Duodenal mucosa (tissue), 2 donors: ENCODE results near the gene PFKFB3.
"Not testable (repeated sequence)": the region's sequence is repeated elsewhere in the genome, so short reads cannot be mapped to it uniquely, and the experiment has no call there.

Source experiments
- H3K27ac ChIP-seq: one replicate; pipeline ENCODE4 v1.7.0; 2013; ENCODE audit warnings: low read depth, low read length
- H3K27me3 ChIP-seq, 2 donors: one replicate each; pipeline ENCODE4 v1.7.0; 2013; ENCODE audit warnings: low read length in 2 of 2, control low read depth in 1 of 2; ENCODE audit not compliant: insufficient read depth in 2 of 2, control insufficient read depth in 1 of 2
- H3K36me3 ChIP-seq, 2 donors: one replicate each; pipeline ENCODE4 v1.7.0; 2013; ENCODE audit warnings: low read length in 2 of 2, control low read depth in 1 of 2; ENCODE audit not compliant: insufficient read depth in 2 of 2, control insufficient read depth in 1 of 2
- H3K4me1 ChIP-seq, 2 donors: one replicate each; pipeline ENCODE4 v1.7.0; 2013; ENCODE audit warnings: low read length in 2 of 2, control low read depth in 1 of 2; ENCODE audit not compliant: insufficient read depth in 2 of 2, control insufficient read depth in 1 of 2
- H3K4me3 ChIP-seq, 2 donors: one replicate each; pipeline ENCODE4 v1.7.0; 2013; ENCODE audit warnings: low read length in 2 of 2, low read depth in 1 of 2
- H3K9ac ChIP-seq, 2 donors: one replicate each; pipeline ENCODE4 v1.7.0; 2013; ENCODE audit warnings: low read length in 2 of 2, low read depth in 1 of 2
- H3K9me3 ChIP-seq, 2 donors: one replicate each; pipeline ENCODE4 v1.7.0; 2013; ENCODE audit warnings: low read length in 2 of 2, control low read depth in 1 of 2; ENCODE audit not compliant: control insufficient read depth in 1 of 2

Gene PFKFB3

DNA sequence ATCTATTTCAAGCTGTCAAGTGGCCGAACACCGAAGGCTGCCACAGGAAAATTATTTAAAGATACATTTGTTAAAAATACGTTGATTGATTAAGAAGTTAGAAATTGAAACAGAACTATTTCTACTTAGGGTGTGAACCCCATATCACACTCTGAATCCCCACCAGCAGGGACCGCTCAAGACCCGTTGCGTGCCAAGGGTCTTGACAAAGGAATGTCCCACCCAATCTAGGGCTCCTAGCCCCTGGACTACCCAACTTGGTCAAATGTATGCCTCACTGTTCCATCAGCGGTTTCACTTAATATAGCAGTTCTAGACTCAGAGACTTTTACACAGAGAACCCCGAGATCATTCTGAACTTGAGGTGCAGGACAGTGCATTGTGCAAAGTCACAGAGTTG, 11.6 kb upstream of the PFKFB3 start:
- H3K27me3 ChIP-seq, result no peaks in the 10 kb centered on the region
- no peaks in the 10 kb centered on the region for H3K9me3 ChIP-seq
- H3K4me1 ChIP-seq, result peaks cover 4 to 6% of the 10 kb centered on the region in 2 donors
- H3K36me3 ChIP-seq, result no peaks in the 10 kb centered on the region
- no peak overlapping the region for H3K9ac ChIP-seq
- no peak overlapping the region for H3K27ac ChIP-seq
- no peak overlapping the region for H3K4me3 ChIP-seq

DNA sequence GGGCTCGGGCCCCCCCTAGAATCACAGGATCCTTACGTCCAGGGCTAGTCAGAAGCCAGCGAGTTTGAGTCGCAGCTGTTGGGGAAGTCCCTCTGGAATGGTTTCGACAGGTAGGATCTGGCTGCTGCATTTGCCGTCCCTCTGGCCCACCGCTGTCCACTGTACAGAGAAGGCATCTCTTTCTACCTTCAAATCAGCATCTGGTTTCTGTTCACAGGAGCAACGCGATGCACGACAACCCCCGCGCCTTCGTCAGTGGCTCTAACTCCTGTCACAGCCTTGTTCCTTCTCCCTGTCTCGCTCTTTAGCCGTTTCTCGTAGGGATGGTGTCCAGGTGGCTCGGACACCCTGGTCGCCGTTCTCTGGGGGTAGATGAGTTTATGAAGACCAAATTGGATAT, 11.2 kb upstream of the PFKFB3 start:
- no peaks in the 10 kb centered on the region for H3K36me3 ChIP-seq
- no peaks in the 10 kb centered on the region for H3K27me3 ChIP-seq
- peaks cover 4 to 6% of the 10 kb centered on the region in 2 donors for H3K4me1 ChIP-seq
- no peaks in the 10 kb centered on the region for H3K9me3 ChIP-seq
- no peak overlapping the region for H3K27ac ChIP-seq
- no peak overlapping the region for H3K4me3 ChIP-seq
- H3K9ac ChIP-seq, result no peak overlapping the region

DNA sequence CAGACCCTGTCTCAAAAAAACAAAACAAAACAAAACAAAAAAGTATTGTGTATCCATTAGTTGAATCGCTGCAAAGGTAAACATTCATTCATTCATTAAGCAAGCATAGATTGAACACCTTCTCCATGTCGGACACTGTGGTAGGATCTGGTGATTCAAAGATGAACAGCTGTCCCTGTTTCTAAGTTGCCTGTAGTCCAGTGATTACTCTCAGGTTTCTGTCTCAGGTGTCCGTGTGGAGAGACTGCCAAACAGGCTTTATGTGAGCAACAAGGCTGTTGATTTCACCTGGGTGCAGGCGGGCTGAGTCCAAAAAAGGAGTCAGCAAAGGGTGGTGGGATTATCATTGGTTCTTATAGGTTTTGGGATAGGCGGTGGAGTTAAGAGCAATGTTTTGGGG, 9.4 kb upstream of the PFKFB3 start:
- H3K36me3 ChIP-seq, H3K4me3 ChIP-seq, H3K4me1 ChIP-seq, H3K9ac ChIP-seq, H3K9me3 ChIP-seq, H3K27me3 ChIP-seq, H3K27ac ChIP-seq: not testable (repeated sequence)

DNA sequence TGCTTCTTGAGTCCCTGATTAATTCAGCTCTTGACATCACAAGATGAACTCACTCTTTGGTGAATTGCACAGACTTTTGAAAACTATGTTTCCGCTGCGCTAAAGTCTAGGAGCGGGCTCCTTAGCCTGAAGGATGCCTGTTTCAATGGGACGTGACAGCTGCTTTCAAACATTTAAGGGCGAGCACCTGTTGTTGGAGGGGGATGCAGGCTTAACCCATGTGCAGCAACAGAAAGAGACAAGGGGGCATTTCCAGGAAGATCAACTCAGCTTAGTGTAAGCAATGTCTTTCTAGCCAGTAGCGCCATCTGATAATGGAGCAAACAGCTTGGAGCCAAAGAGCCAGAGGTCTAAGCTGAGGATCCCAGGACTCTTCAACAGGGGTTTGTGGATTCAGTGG, 8.4 kb upstream of the PFKFB3 start:
- Histone ChIP-seq H3K9me3 (no peaks in the 10 kb centered on the region), H3K4me1 (peaks cover 4 to 8% of the 10 kb centered on the region in 2 donors), H3K9ac (no peak overlapping the region), H3K4me3 (no peak overlapping the region), H3K27ac (no peak overlapping the region), H3K36me3 (no peaks in the 10 kb centered on the region), H3K27me3 (no peaks in the 10 kb centered on the region)

DNA sequence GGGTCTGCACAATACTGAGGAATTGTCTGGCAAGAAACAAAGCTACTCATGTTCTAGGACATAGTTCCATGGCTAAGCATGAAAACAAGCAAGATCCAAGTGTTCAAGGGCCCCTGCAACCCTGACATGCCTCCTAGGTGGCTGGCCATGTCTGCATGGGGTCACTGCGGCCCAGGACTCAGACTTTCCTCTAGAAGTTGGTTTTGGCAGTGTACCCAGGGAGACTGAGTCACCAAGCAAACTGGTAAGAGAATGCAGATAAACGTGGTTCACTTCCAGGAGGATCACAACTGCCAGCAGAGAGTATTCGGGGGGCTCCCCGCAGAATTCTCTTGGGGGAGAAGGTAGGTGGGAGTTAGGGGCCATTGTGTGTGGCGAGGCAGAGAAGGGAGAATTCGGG, 7.4 kb upstream of the PFKFB3 start:
- no peaks in the 10 kb centered on the region for H3K36me3 ChIP-seq
- no peaks in the 10 kb centered on the region for H3K27me3 ChIP-seq
- peaks cover 9% of the 10 kb centered on the region in 2 donors for H3K4me1 ChIP-seq
- H3K27ac ChIP-seq, result peak overlapping the region; percentile 30
- no peak overlapping the region for H3K9ac ChIP-seq
- no peak overlapping the region for H3K4me3 ChIP-seq
- no peaks in the 10 kb centered on the region for H3K9me3 ChIP-seq

DNA sequence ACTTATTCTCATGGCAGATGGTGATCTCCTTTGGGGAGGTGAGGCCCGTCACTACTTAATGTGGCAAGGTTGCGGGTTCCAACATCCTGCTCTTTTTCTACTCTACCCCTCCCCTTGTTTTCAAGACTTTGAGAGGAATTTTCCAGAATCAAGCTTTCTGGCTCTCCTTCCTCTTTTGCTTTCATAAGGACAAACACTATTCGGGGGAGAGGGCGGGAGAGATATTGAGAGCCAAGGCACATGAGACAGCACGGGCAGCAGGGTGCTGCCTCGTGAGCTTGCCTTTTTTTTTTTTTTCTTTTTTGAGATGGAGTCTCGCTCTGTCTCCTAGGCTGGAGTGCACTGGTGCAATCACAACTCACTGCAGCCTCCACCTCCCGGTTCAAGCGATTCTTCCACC, 6.9 kb upstream of the PFKFB3 start:
- H3K9me3 ChIP-seq, result no peaks in the 10 kb centered on the region
- H3K9ac ChIP-seq, result no peak overlapping the region
- H3K27ac ChIP-seq, result peak overlapping the region; percentile 30
- peaks cover 11 to 12% of the 10 kb centered on the region in 2 donors for H3K4me1 ChIP-seq
- H3K4me3 ChIP-seq, result no peak overlapping the region
- no peaks in the 10 kb centered on the region for H3K36me3 ChIP-seq
- H3K27me3 ChIP-seq, result no peaks in the 10 kb centered on the region

DNA sequence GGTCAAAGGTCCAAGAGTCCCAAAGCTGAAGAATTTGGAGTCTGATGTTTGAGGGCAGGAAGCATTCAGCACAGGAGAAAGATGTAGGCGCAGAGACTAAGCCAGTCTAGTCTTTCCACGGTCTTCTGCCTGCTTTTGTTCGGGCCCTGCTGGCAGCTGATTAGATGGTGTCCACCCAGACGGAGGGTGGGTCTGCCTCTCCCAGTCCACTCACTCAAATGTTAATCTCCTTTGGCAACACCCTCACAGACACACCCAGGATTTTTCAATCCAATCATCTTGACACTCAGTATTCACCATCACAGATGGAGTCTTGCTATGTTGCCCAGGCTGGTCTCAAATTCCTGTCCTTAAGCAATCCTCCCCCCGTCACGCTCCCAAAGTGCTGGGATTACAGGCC, 6.2 kb upstream of the PFKFB3 start:
- H3K36me3 ChIP-seq, H3K9ac ChIP-seq, H3K27me3 ChIP-seq, H3K9me3 ChIP-seq, H3K4me3 ChIP-seq, H3K27ac ChIP-seq: not testable (repeated sequence)
- H3K4me1 ChIP-seq, result peaks cover 14 to 15% of the 10 kb centered on the region in 2 donors

DNA sequence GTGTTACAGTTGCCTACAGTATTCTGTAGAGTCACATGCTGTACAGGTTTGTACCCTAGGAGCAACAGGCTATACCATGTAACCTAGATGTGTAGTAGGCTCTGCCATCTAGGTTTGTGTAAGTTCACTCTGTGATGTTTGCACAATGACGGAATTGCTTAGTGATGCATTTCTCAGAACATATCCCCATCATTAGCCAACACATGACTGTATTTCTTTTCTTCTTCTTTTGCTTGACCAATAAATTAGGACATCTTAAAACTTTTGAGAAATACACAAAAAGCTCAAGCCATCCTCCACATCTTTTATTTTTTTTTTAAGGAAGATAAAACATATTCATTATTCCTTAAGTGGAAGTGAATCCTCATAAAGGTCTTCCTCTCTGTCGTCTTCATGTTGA, 5.4 kb upstream of the PFKFB3 start:
- H3K27me3 ChIP-seq, result no peaks in the 10 kb centered on the region
- H3K4me3 ChIP-seq, result no peak overlapping the region
- H3K9ac ChIP-seq, result no peak overlapping the region
- no peak overlapping the region for H3K27ac ChIP-seq
- H3K9me3 ChIP-seq, result no peaks in the 10 kb centered on the region
- H3K36me3 ChIP-seq, result no peaks in the 10 kb centered on the region
- H3K4me1 ChIP-seq, result peaks cover 21 to 22% of the 10 kb centered on the region in 2 donors

DNA sequence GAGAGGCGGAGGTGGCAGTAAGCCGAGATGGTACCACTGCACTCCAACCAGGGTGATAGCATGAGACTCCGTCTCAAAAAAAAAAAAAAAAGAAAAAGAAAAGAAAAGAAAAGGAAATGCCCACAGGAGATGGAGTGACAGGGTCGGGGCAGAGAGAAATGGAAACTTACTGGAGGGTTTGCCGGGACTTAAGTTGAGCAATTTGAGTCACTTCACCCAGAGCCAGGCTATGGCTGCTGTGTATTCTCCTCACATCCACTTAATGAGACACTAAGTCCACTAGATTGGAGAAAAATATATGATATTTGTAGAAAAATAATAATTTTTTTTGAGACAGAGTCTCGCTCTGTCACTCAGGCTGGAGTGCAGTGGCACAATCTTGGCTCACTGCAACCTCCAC, 4.6 kb upstream of the PFKFB3 start:
- Histone ChIP-seq H3K9me3 (no peaks in the 10 kb centered on the region), H3K4me3 (no peak overlapping the region), H3K27me3 (no peaks in the 10 kb centered on the region), H3K27ac (no peak overlapping the region), H3K4me1 (peaks cover 20 to 23% of the 10 kb centered on the region in 2 donors), H3K36me3 (no peaks in the 10 kb centered on the region), H3K9ac (no peak overlapping the region)

DNA sequence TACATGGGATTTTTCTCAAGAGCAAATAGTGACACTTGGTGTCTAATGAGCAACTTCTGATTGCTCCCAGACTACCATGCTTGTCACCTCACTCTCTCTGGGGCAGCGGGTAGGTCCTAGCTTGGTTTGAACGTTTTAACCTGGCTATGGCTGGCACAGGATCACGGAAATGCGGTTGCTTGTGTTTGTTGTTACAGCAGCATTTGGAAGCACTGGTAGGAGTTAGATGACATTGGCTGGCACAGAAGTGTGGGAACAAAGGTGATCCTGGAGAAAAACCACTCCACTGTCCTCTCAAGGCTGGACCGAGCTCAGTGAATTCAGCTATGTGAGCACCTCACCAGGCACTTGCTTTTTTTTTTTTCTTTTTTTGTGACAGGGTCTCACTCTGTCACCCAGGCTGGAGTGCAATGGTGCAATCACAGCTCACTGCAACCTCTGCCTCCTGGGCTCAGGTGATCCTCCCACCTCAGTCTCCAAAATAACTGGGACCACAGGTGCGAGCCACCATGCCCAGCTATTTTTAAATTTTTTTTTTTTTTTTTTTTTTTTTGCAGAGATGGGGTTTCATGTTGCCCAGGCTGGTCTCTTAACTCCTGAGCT, 3.5 kb upstream of the PFKFB3 start:
- Histone ChIP-seq H3K36me3 (no peaks in the 10 kb centered on the region), H3K4me3 (no peak overlapping the region)

DNA sequence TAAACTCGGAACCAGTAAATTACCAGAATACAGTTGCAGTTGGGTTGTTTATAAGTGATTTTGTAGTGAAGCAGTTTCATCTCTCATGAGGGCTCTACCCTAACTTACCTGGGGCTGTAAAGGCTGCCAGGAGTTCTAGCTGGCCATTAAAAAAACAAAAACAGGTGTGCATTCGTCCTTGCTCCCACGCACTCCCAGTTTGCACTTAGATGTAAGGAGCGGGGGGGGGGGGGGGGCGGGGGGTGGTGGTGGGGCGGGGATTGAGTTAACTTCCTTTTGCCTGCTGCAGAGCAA, 2.3 kb upstream of the PFKFB3 start:
- Histone ChIP-seq H3K36me3 (no peaks in the 10 kb centered on the region), H3K4me3 (peak overlapping the region; percentile 68 to 74), H3K27ac (no peak overlapping the region), H3K9ac (no peak overlapping the region), H3K4me1 (peaks cover 30 to 33% of the 10 kb centered on the region in 2 donors), H3K27me3 (no peaks in the 10 kb centered on the region), H3K9me3 (no peaks in the 10 kb centered on the region)

More for the DNA sequence above, 3.5 kb upstream of the PFKFB3 start:
- Histone ChIP-seq H3K27ac (no peak overlapping the region), H3K9me3 (no peaks in the 10 kb centered on the region), H3K27me3 (no peaks in the 10 kb centered on the region), H3K9ac (no peak overlapping the region), H3K4me1 (peaks cover 21 to 28% of the 10 kb centered on the region in 2 donors)
